Measurements from ENCODE around the gene DUS1L.

DUS1L gene

DNA sequence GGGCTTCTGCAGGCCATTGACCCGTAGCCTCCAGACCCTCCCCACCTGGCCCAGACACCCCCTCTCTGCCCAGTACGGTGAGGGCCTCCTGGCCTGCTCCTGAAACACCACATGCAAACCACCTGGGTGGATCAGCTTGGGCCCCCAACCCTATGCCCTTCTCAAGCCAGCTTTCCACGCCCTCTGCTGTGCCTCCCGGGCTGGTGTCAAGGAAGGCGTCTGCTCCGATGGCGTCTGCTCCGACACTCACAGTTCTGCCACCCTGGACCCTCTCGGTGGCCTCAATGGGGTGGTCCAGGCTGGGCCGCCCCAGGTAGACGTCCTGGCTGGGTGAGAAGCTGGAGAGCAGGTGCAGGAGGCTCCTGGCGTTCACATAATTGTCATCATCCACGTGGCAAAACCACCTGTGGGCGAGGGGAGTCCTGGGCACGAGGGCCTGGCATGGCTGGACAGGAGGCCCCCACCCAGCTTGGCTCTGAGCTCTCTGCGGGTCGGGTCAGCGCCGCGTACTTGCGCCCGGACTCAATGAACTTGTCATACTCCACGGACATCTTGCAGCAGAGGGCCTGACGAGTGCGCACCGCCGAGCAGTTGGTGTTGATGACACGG, 15.3 kb downstream of the DUS1L start:
- TF ChIP-seq ZFX (IDR thresholded peaks at IDR 0.05; ENCODE audit: borderline replicate concordance): no peak
- TF ChIP-seq, protein P1, sequence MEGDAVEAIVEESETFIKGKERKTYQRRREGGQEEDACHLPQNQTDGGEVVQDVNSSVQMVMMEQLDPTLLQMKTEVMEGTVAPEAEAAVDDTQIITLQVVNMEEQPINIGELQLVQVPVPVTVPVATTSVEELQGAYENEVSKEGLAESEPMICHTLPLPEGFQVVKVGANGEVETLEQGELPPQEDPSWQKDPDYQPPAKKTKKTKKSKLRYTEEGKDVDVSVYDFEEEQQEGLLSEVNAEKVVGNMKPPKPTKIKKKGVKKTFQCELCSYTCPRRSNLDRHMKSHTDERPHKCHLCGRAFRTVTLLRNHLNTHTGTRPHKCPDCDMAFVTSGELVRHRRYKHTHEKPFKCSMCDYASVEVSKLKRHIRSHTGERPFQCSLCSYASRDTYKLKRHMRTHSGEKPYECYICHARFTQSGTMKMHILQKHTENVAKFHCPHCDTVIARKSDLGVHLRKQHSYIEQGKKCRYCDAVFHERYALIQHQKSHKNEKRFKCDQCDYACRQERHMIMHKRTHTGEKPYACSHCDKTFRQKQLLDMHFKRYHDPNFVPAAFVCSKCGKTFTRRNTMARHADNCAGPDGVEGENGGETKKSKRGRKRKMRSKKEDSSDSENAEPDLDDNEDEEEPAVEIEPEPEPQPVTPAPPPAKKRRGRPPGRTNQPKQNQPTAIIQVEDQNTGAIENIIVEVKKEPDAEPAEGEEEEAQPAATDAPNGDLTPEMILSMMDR (IDR thresholded peaks at IDR 0.05): no peak
- peak overlapping the region; percentile 73 for H3K27ac ChIP-seq

DNA sequence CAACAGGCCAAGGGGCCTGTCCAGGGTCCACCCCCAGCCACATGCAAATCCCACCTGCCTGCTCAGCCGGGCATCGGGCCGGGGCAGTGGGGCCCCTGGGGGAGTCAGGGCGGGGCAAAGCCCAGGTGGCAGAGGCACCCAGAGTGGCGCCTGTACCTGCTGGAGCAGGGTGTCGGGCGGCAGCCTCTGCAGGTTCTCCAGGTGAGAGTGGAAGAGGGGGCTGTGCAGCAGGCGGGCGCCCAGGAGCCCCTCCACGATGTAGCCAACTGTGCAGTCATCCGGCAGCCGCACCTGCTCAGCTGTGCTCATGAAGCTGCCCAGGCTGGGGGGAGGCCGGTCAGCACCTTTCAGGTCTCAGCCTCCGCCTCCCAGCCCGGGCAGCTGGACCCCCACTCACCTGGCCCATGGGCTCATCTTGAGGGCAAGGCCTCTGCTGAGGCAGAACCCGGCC, 16.1 kb downstream of the DUS1L start:
- no peak overlapping the region for H3K27ac ChIP-seq
- no peak for TF ChIP-seq ZFX (IDR thresholded peaks at IDR 0.05; ENCODE audit: borderline replicate concordance)
- TF ChIP-seq, protein P1 (IDR thresholded peaks at IDR 0.05): no peak

DNA sequence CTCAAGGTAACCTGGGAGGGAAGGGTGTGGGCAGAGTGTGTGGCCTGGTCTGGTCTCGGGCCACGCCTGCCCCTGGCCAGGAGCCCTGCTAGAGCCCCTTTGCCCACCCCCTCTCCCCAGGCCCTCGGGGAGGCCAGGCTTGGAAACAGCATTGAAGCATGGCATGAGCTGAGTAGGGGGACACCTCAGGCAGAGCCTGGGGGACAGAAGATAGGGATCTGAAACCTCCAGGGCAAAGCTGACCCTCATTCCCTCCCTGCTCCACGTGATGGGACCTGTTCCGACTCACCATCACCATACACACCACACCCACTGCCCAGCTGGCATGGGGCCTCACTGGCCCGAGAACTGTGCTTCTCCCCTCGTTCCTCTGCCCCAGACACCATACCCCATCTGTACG, 16.5 kb downstream of the DUS1L start:
- H3K27ac ChIP-seq: no peak overlapping the region
- TF ChIP-seq, protein P1 (IDR thresholded peaks at IDR 0.05): no peak
- no peak for TF ChIP-seq ZFX (IDR thresholded peaks at IDR 0.05; ENCODE audit: borderline replicate concordance)

DNA sequence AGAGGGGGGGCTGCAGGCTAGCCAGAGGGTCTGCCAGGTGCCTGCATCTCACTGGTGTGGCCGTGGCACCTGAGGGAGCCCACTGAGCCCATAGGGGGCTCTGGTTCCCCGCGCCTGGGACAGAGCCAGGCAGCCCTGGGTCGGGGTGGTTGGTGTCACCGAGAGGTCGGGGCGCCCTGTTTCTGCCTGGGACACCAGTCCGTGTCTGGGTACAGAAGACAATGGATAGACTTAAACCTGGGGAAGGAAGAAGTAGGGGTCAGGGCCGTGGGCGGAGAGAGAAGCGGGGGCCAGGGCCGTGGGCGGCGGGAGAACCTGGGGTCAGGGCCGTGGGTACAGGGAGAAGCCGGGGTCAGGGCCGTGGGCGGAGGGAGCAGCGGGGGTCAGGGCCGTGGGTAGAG, 17.0 kb downstream of the DUS1L start:
- no peak for TF ChIP-seq ZFX (IDR thresholded peaks at IDR 0.05; ENCODE audit: borderline replicate concordance)
- TF ChIP-seq, protein P1 (IDR thresholded peaks at IDR 0.05): no peak
- H3K27ac ChIP-seq: no peak overlapping the region

DNA sequence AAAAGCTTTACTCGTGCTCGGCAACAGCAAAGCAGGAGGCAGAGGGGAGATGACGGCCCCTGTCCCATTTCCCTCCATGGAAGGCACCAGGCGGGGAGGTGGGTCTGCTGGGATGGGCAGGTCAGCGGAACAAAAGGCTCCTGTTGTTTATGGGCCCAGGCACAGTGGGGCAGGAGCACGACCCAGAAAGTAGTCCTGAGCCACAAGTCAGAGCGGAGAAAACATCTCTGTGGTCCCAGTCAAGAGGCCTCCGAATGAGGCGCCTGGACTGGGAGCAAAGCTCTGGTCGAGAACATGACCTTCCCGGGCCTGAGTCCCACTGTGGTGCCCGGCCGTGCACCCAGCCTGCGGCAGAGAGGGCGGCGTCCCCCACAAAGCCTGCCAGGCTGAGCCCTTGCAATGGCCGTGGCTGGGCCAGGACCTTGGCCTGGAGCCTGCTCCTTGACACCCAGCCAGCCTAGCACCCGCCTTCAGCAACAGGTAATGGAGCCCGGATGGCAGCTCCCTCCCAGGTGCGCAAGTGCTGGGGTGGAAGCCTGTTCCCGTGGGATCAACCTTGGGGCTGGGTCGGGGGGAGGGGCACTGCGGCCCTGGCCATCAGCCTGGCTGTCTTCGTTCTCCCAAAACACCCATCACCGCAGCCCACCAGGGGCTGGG, 17.6 kb downstream of the DUS1L start:
- H3K27ac ChIP-seq: no peak overlapping the region

DNA sequence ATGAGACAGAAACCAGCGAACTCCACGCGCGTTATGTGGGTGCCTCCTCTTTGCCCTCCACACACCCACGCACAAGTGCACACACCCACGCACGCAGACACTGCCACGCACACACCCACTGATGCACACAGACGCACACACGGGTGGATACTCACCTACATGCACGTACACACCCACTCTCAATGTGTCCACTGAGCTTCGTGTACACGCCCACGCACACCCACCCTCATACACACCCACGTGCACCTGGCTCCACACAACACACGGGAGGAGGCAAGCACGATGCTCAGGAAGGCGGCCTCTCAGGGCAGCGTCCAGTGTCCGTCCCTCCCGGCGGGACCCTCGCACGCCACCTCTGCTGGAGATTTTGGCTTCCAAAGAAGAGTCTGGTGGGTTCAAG, 18.2 kb downstream of the DUS1L start:
- no peak overlapping the region for H3K27ac ChIP-seq
- TF ChIP-seq, protein P1 (IDR thresholded peaks at IDR 0.05): no peak
- no peak for TF ChIP-seq ZFX (IDR thresholded peaks at IDR 0.05; ENCODE audit: borderline replicate concordance)

More for the DNA sequence above, 17.6 kb downstream of the DUS1L start:
- TF ChIP-seq, protein P1 (IDR thresholded peaks at IDR 0.05): no peak
- no peak for TF ChIP-seq ZFX (IDR thresholded peaks at IDR 0.05; ENCODE audit: borderline replicate concordance)

DNA sequence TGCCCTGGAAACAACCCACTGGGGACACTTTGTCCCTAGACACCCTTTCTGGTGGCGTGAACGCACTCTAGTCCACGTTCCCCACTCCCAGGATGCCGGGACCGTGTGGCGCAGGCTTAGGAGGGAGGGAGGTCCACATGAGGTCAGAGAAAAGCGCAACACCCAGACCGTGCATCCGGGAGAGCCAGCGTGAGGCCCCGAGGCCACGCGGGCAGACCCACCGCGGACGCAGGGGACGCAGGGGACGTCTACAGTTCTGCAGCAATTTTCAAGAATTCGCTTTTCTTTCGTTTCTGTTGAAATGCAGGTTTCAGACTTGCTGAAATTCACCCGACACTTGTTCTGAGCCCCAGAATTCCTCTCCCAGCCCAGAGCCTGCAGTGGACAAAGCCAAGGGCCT, 18.7 kb downstream of the DUS1L start:
- H3K27ac ChIP-seq: no peak overlapping the region
- TF ChIP-seq ZFX (IDR thresholded peaks at IDR 0.05; ENCODE audit: borderline replicate concordance): no peak
- TF ChIP-seq, protein P1 (IDR thresholded peaks at IDR 0.05): no peak

Data from 22Rv1 (cell line).